IMR-90 (cell line): Measurements from ENCODE around the gene CDC37L1. TPM values are rescaled to one million over a fixed set of nuclear protein-coding genes. Genes with fewer than 3 reads are reported as not detected.

Experiments
- ATAC-seq: fragments of 200-7000 bp; cut with Tn5 transposase; 2 replicates; pipeline ENCODE4 v1.9.1; 2020; ENCODE audit warnings: low read depth, mild to moderate bottlenecking, moderate library complexity
- BruUV-seq: library from RNA; stranded (reverse); fragments of 400-500 nt; replicated peaks from 2 replicates; lab custom pipeline; 2021; lab: Mats Ljungman, UMichigan
- CTCF ChIA-PET: fragments of 300-600 bp; formaldehyde crosslinking; extraction: SDS; loops from one replicate; lab custom pipeline; 2021; ENCODE audit warnings: antibody characterized with exemption; lab: Yijun Ruan, JAX
- POLR2A ChIA-PET: fragments of 300-600 bp; sonication (Branson Sonifier 250); formaldehyde crosslinking; loops from one replicate; lab custom pipeline; 2022; ENCODE audit warnings: antibody characterized with exemption; ENCODE audit not compliant: unreplicated experiment; lab: Charles Lee
- DNase-seq: peaks from one replicate; pipeline ENCODE4 v3.0.0; 2013
- H2AFZ ChIP-seq: replicated peaks from 2 replicates; pipeline ENCODE3; 2013; ENCODE audit warnings: low read length, mild to moderate bottlenecking; ENCODE audit not compliant: poor library complexity
- H2AK5ac ChIP-seq: 2 replicates; pipeline ENCODE4 v1.6.1; 2013; ENCODE audit warnings: low read depth, low read length, inconsistent platforms
- H2AK9ac ChIP-seq: replicated peaks from 2 replicates; pipeline ENCODE3; 2013; ENCODE audit warnings: mild to moderate bottlenecking, low read depth, low read length, moderate library complexity; ENCODE audit not compliant: poor library complexity
- H2BK120ac ChIP-seq: 2 replicates; pipeline ENCODE4 v1.6.1; 2013; ENCODE audit warnings: low read depth, low read length, inconsistent platforms
- H2BK15ac ChIP-seq: 3 replicates; pipeline ENCODE4 v1.6.1; 2013; ENCODE audit warnings: low read depth, low read length, inconsistent platforms
- H2BK20ac ChIP-seq: 2 replicates; pipeline ENCODE4 v1.6.1; 2013; ENCODE audit warnings: low read depth, mild to moderate bottlenecking, inconsistent platforms, low read length, moderate library complexity
- H2BK5ac ChIP-seq: 2 replicates; pipeline ENCODE4 v1.6.1; 2013; ENCODE audit warnings: mild to moderate bottlenecking, low read depth, low read length, inconsistent platforms; ENCODE audit not compliant: poor library complexity, severe bottlenecking
- H3K14ac ChIP-seq: replicated peaks from 2 replicates; pipeline ENCODE4 v1.6.1; 2013; ENCODE audit warnings: low read depth, low read length, inconsistent platforms
- H3K18ac ChIP-seq: 2 replicates; pipeline ENCODE4 v1.6.1; 2013; ENCODE audit warnings: low read depth, low read length, control low read depth
- H3K23ac ChIP-seq: 2 replicates; pipeline ENCODE4 v1.6.1; 2013; ENCODE audit warnings: low read depth, low read length, inconsistent platforms
- H3K27ac ChIP-seq: 2 replicates; pipeline ENCODE4 v1.5.1; 2013; ENCODE audit warnings: mild to moderate bottlenecking, control low read depth, low read length; ENCODE audit not compliant: insufficient read depth
- H3K27me3 ChIP-seq: 2 replicates; pipeline ENCODE4 v1.6.1; 2013; ENCODE audit warnings: low read length; ENCODE audit not compliant: control insufficient read depth, insufficient read depth
- H3K36me3 ChIP-seq: 2 replicates; pipeline ENCODE4 v1.6.1; 2013; ENCODE audit warnings: low read length, mixed read lengths; ENCODE audit not compliant: control insufficient read depth, insufficient read depth
- H3K4ac ChIP-seq: 2 replicates; pipeline ENCODE4 v1.6.1; 2013; ENCODE audit warnings: low read depth, low read length, inconsistent platforms
- H3K4me1 ChIP-seq: 2 replicates; pipeline ENCODE4 v1.6.1; 2013; ENCODE audit warnings: low read length, mixed read lengths; ENCODE audit not compliant: control insufficient read depth, insufficient read depth
- H3K4me2 ChIP-seq: 2 replicates; pipeline ENCODE4 v1.6.1; 2013; ENCODE audit warnings: low read depth, mild to moderate bottlenecking, control low read depth, low read length, moderate library complexity
- H3K4me3 ChIP-seq: 2 replicates; pipeline ENCODE4 v1.5.1; 2013; ENCODE audit warnings: low read depth, mild to moderate bottlenecking, control low read depth, low read length, moderate library complexity; ENCODE audit not compliant: insufficient read depth
- H3K56ac ChIP-seq: 2 replicates; pipeline ENCODE4 v1.6.1; 2013; ENCODE audit warnings: low read length, inconsistent platforms; ENCODE audit not compliant: insufficient read depth; ENCODE audit errors: extremely low read depth
- H3K79me1 ChIP-seq, 2 experiments: 2 replicates each; pipeline ENCODE4 v1.6.1; 2013; ENCODE audit warnings: low read length in 2 of 2, inconsistent platforms in 1 of 2, low read depth in 1 of 2
- H3K9ac ChIP-seq: 2 replicates; pipeline ENCODE4 v1.6.1; 2013; ENCODE audit warnings: low read depth, low read length, control low read depth
- H3K9me1 ChIP-seq: 2 replicates; pipeline ENCODE4 v1.6.1; 2013; ENCODE audit warnings: low read length, inconsistent platforms; ENCODE audit not compliant: insufficient read depth
- H3K9me3 ChIP-seq: 2 replicates; pipeline ENCODE4 v1.6.1; 2013; ENCODE audit warnings: low read length; ENCODE audit not compliant: control insufficient read depth, insufficient read depth
- H4K20me1 ChIP-seq: 2 replicates; pipeline ENCODE4 v1.6.1; 2013; ENCODE audit warnings: low read length, inconsistent platforms; ENCODE audit not compliant: insufficient read depth
- H4K5ac ChIP-seq: 2 replicates; pipeline ENCODE4 v1.6.1; 2013; ENCODE audit warnings: mild to moderate bottlenecking, low read depth, low read length, control low read depth
- H4K8ac ChIP-seq, 2 experiments: 2 replicates each; pipeline ENCODE4 v1.6.1; 2013; ENCODE audit warnings: low read depth in 2 of 2, low read length in 2 of 2, control low read depth in 1 of 2, inconsistent platforms in 1 of 2
- H4K91ac ChIP-seq: 2 replicates; pipeline ENCODE4 v1.6.1; 2013; ENCODE audit warnings: low read depth, low read length, inconsistent platforms; ENCODE audit not compliant: insufficient read depth
- BHLHE40 ChIP-seq: fragments of 150-350 bp; IDR thresholded peaks from 2 replicates; pipeline ENCODE4 v1.6.1; 2016; ENCODE audit warnings: mild to moderate bottlenecking, low read depth, low read length
- CHD1 ChIP-seq: IDR thresholded peaks from 2 replicates; pipeline ENCODE4 v1.6.1; 2012; ENCODE audit warnings: low read depth, low read length, improper control_type of control experiment
- FOS ChIP-seq: fragments of 150-350 bp; IDR thresholded peaks from 2 replicates; pipeline ENCODE4 v1.6.1; 2016; ENCODE audit warnings: low read depth, low read length
- MXI1 ChIP-seq: IDR thresholded peaks from 2 replicates; pipeline ENCODE4 v1.6.1; 2012; ENCODE audit warnings: low read depth, mild to moderate bottlenecking, low read length, moderate library complexity, borderline replicate concordance
- NFE2L2 ChIP-seq: fragments of 150-350 bp; IDR thresholded peaks from 2 replicates; pipeline ENCODE4 v1.6.1; 2016; ENCODE audit warnings: low read depth, mild to moderate bottlenecking, low read length
- RAD21 ChIP-seq: IDR thresholded peaks from 2 replicates; pipeline ENCODE4 v1.6.1; 2012; ENCODE audit warnings: low read length, improper control_type of control experiment
- RCOR1 ChIP-seq: IDR thresholded peaks from 2 replicates; pipeline ENCODE4 v1.6.1; 2012; ENCODE audit warnings: mild to moderate bottlenecking, low read length, improper control_type of control experiment; ENCODE audit not compliant: insufficient replicate concordance
- SMC3 ChIP-seq: fragments of 150-350 bp; IDR thresholded peaks from 2 replicates; pipeline ENCODE4 v1.6.1; 2016; ENCODE audit warnings: low read depth, mild to moderate bottlenecking, antibody characterized with exemption, low read length, moderate library complexity
- WGBS, 2 experiments: methylation state at CpG; one replicate each; pipeline versions ENCODE4 v1.1.5 to v1.1.7; 2013; ENCODE audit warnings: missing lambda C conversion rate in 2 of 2; ENCODE audit not compliant: insufficient read length in 1 of 2; ENCODE audit errors: extremely low coverage in 2 of 2; 5-methylcytosine and 5-hydroxymethylcytosine counted together
- dilution Hi-C: fragments of 300-500 bp; cut with HindIII; formaldehyde crosslinking; loops from one replicate; pipeline ENCODE4 v1.14.3; 2018; ENCODE audit warnings: low sequenced_read_pairs; ENCODE audit not compliant: unreplicated experiment
- in situ Hi-C: fragments of 300-500 bp; cut with MboI; formaldehyde crosslinking; loops from 3 replicates; pipeline ENCODE4 v1.14.3; 2019; ENCODE audit warnings: low sequenced_read_pairs, inconsistent platforms, mixed read lengths
- intact Hi-C: fragments of 100-400 bp; cut with micrococcal nuclease; formaldehyde crosslinking; loops from 2 replicates; pipeline ENCODE4 v1.10.0; 2022
- polyA plus RNA-seq, 3 experiments: library from polyadenylated mRNA; depleted of rRNA; stranded (reverse); fragments of >200 nt; gene quantifications; 2 replicates each; pipeline ENCODE4 v1.2.3, GENCODE V29; 2012; ENCODE audit warnings: low replicate concordance in 1 of 3
- total RNA-seq: library from RNA; depleted of rRNA; stranded (reverse); fragments of >200 nt; gene quantifications from 2 replicates; pipeline ENCODE4 v1.2.3, GENCODE V29; 2012
- TF ChIP-seq, protein P1 (sequence below): conservative IDR thresholded peaks from 2 replicates; pipeline ENCODE4 v1.5.1; 2012; ENCODE audit warnings: mild to moderate bottlenecking, low read depth, low read length, improper control_type of control experiment

CDC37L1 gene
- total and polyA plus RNA-seq, 2 of the 4 experiments (the other 2 are of a cell fraction), result 6.6 to 7.3 TPM

DNA sequence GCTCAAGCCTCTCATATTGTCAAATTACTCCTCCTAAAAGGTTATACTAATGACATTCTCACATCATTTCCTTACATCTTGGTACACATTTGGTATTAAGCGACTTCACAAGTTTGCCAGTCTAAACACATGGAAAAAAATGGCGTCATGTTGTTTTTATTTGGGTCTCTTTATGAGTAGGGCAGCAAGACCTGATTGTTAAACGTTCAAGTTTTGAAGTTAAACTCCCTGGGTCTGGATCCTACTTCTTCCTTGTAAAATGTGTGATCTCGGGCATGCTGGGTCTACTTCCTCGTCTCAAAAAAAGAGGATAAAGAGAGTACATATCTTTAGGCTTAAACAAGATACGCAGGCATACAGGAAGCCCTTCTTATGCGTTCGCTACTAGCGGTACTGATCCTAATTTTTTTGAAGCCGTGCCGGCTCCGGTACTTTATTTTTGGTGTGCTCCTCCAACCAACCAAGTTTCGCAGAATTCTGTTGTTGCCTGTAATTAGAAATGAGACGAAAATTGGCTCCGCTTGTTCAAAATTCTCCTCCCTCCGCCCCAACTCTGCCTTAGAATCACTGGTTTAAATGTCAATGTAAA lies 596 bp upstream of the CDC37L1 start:
- Histone ChIP-seq H3K18ac (peak overlapping the region; percentile 85), H3K9me1 (peaks cover 2% of the 10 kb centered on the region), H2BK20ac (no peak overlapping the region; the same call in 1 of the 2 replicates), H3K14ac (peak overlapping the region; percentile 91), H3K4me2 (peak overlapping the region; percentile 97), H2BK15ac (0 out of 3 replicates have a peak overlapping the region, but pooled peaks have one; percentile 9), H3K23ac (peak overlapping the region; percentile 59), H3K56ac (peak overlapping the region; percentile 92), H2BK5ac (peak overlapping the region; percentile 92), H2AK5ac (no peak overlapping the region), H3K4me3 (peak overlapping the region; percentile 60), H3K4ac (peak overlapping the region; percentile 71), H2AK9ac (peak overlapping the region; percentile 88), H3K79me1 (peaks cover 7 to 26% of the 10 kb centered on the region in 2 experiments), H3K27me3 (no peaks in the 10 kb centered on the region), H4K8ac (peak overlapping the region; percentile 78 to 81), H4K91ac (peak overlapping the region; percentile 45), H2AFZ (peak overlapping the region; percentile 99), H3K9ac (peak overlapping the region; percentile 95), H2BK120ac (peak overlapping the region; percentile 29), H3K9me3 (no peaks in the 10 kb centered on the region), H3K4me1 (peaks cover 7% of the 10 kb centered on the region), H3K36me3 (no peaks in the 10 kb centered on the region), H3K27ac (peak overlapping the region; percentile 93), H4K20me1 (no peaks in the 10 kb centered on the region; the same call in 1 of the 2 replicates), H4K5ac (peak overlapping the region; percentile 79)
- peak; percentile 6; the same call in 1 of the 2 replicates for ATAC-seq
- no CpG with 5 or more reads among the region's 16 CpGs for WGBS, 2 experiments
- intact Hi-C loops, result no loop called here
- ChIA-PET CTCF (interaction anchor here (1.4 kb wide), 2 partner anchors 8 to 13 kb away, joined by 3 read pairs; no protein-coding TSS in a partner anchor), POLR2A (interaction anchor here (0.6 kb wide), 1 partner anchor 338 kb away, joined by 7 read pairs; no protein-coding TSS in a partner anchor)
- in situ Hi-C loops, result loop anchor here (25.0 kb wide), 1 partner anchor 566 kb away; no protein-coding TSS in a partner anchor
- dilution Hi-C loops, result no loop called here
- DNase-seq, result peak; percentile 19
- no peak for TF ChIP-seq BHLHE40
- TF ChIP-seq, protein P1, sequence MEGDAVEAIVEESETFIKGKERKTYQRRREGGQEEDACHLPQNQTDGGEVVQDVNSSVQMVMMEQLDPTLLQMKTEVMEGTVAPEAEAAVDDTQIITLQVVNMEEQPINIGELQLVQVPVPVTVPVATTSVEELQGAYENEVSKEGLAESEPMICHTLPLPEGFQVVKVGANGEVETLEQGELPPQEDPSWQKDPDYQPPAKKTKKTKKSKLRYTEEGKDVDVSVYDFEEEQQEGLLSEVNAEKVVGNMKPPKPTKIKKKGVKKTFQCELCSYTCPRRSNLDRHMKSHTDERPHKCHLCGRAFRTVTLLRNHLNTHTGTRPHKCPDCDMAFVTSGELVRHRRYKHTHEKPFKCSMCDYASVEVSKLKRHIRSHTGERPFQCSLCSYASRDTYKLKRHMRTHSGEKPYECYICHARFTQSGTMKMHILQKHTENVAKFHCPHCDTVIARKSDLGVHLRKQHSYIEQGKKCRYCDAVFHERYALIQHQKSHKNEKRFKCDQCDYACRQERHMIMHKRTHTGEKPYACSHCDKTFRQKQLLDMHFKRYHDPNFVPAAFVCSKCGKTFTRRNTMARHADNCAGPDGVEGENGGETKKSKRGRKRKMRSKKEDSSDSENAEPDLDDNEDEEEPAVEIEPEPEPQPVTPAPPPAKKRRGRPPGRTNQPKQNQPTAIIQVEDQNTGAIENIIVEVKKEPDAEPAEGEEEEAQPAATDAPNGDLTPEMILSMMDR, result no peak
- TF ChIP-seq MXI1, result no peak
- TF ChIP-seq SMC3, result no peak
- TF ChIP-seq FOS, result no peak
- no peak for TF ChIP-seq CHD1
- TF ChIP-seq RAD21, result no peak
- no peak for TF ChIP-seq NFE2L2
- TF ChIP-seq RCOR1, result no peak
- no TSS peak for BruUV-seq
